HEK293 (cell line): Measurements from ENCODE around the gene ANKRD52.

Experiments
- CTCF ChIA-PET: fragments of 350-600 bp; formaldehyde crosslinking; extraction: SDS; loops from one replicate; lab custom pipeline; 2021; ENCODE audit warnings: antibody characterized with exemption; lab: Yijun Ruan, JAX
- POLR2A ChIA-PET: fragments of 300-600 bp; formaldehyde crosslinking; extraction: SDS; loops from one replicate; lab custom pipeline; 2020; ENCODE audit warnings: antibody characterized with exemption, inconsistent platforms; lab: Yijun Ruan, JAX
- H3K27ac ChIP-seq: fragments of 200-500 bp; sonication (Bioruptor generic); 2 replicates; pipeline ENCODE4 v1.5.1; 2014; ENCODE audit warnings: low read depth, low read length, control low read depth, inconsistent platforms; ENCODE audit errors: extremely low read depth
- H3K36me3 ChIP-seq, 2 experiments: fragments of 200-500 bp in 1 of 2; sonication (Bioruptor generic) in 1 of 2; 1 replicate in 1 of 2; 2 replicates in 1 of 2; pipeline ENCODE4 v1.5.1; 2014 to 2017; ENCODE audit warnings: inconsistent platforms in 2 of 2, low read length in 2 of 2; ENCODE audit not compliant: control insufficient read depth in 2 of 2, insufficient read depth in 1 of 2
- H3K4me1 ChIP-seq: fragments of 200-500 bp; sonication (Bioruptor generic); 2 replicates; pipeline ENCODE4 v1.5.1; 2014; ENCODE audit warnings: mild to moderate bottlenecking, low read length, inconsistent platforms; ENCODE audit not compliant: control insufficient read depth, insufficient read depth
- H3K4me3 ChIP-seq: 2 replicates; pipeline ENCODE4 v1.5.1; 2011; ENCODE audit warnings: low read depth, mild to moderate bottlenecking, control low read depth, low read length, moderate library complexity
- H3K9me3 ChIP-seq: fragments of 200-500 bp; sonication (Bioruptor generic); 2 replicates; pipeline ENCODE4 v1.5.1; 2014; ENCODE audit warnings: low read depth, low read length, inconsistent platforms; ENCODE audit not compliant: control insufficient read depth, insufficient read depth
- BCL11B ChIP-seq: fragments of 450-650 bp; formaldehyde crosslinking; IDR thresholded peaks from 2 replicates; pipeline ENCODE4 v1.5.1; 2016; ENCODE audit warnings: low read depth, missing biosample characterization, missing genetic modification characterization
- GLIS1 ChIP-seq: fragments of 450-650 bp; formaldehyde crosslinking; IDR thresholded peaks from 2 replicates; pipeline ENCODE4 v1.5.1; 2016; ENCODE audit warnings: missing biosample characterization, missing genetic modification characterization
- INSM2 ChIP-seq: fragments of 450-650 bp; formaldehyde crosslinking; IDR thresholded peaks from 2 replicates; pipeline ENCODE4 v1.5.1; 2016; ENCODE audit warnings: missing biosample characterization, missing genetic modification characterization
- KLF1 ChIP-seq: fragments of 450-650 bp; formaldehyde crosslinking; IDR thresholded peaks from 2 replicates; pipeline ENCODE4 v1.5.1; 2016; ENCODE audit warnings: missing biosample characterization, missing genetic modification characterization
- KLF16 ChIP-seq: fragments of 450-650 bp; formaldehyde crosslinking; IDR thresholded peaks from 2 replicates; pipeline ENCODE4 v1.5.1; 2017; ENCODE audit warnings: missing biosample characterization, missing genetic modification characterization
- SP2 ChIP-seq: fragments of 450-650 bp; formaldehyde crosslinking; IDR thresholded peaks from 2 replicates; pipeline ENCODE4 v1.5.1; 2016; ENCODE audit warnings: missing biosample characterization, missing genetic modification characterization
- ZBTB20 ChIP-seq: fragments of 450-650 bp; formaldehyde crosslinking; IDR thresholded peaks from 2 replicates; pipeline ENCODE4 v1.5.1; 2016; ENCODE audit warnings: missing biosample characterization, missing genetic modification characterization
- ZBTB21 ChIP-seq: fragments of 450-650 bp; formaldehyde crosslinking; IDR thresholded peaks from 2 replicates; pipeline ENCODE4 v1.5.1; 2017; ENCODE audit warnings: missing biosample characterization, missing genetic modification characterization
- ZIC2 ChIP-seq: fragments of 450-650 bp; formaldehyde crosslinking; IDR thresholded peaks from 2 replicates; pipeline ENCODE4 v1.5.1; 2016; ENCODE audit warnings: missing biosample characterization, missing genetic modification characterization
- ZNF114 ChIP-seq: fragments of 450-650 bp; formaldehyde crosslinking; IDR thresholded peaks from 2 replicates; pipeline ENCODE4 v1.5.0; 2017; ENCODE audit warnings: missing biosample characterization, missing genetic modification characterization
- ZNF132 ChIP-seq: fragments of 450-650 bp; formaldehyde crosslinking; IDR thresholded peaks from 2 replicates; pipeline ENCODE4 v1.5.1; 2017; ENCODE audit warnings: missing biosample characterization, missing genetic modification characterization, borderline replicate concordance
- ZNF146 ChIP-seq: fragments of 450-650 bp; formaldehyde crosslinking; IDR thresholded peaks from 2 replicates; pipeline ENCODE4 v1.5.1; 2016; ENCODE audit warnings: missing biosample characterization, missing genetic modification characterization
- ZNF2 ChIP-seq: fragments of 450-650 bp; formaldehyde crosslinking; IDR thresholded peaks from 2 replicates; pipeline ENCODE4 v1.5.1; 2016; ENCODE audit warnings: missing biosample characterization, missing genetic modification characterization
- ZNF23 ChIP-seq: fragments of 450-650 bp; formaldehyde crosslinking; IDR thresholded peaks from 2 replicates; pipeline ENCODE4 v1.5.1; 2016; ENCODE audit warnings: missing biosample characterization, missing genetic modification characterization, borderline replicate concordance
- ZNF24 ChIP-seq: fragments of 450-650 bp; formaldehyde crosslinking; IDR thresholded peaks from 2 replicates; pipeline ENCODE4 v1.5.1; 2016; ENCODE audit warnings: missing biosample characterization, missing genetic modification characterization
- ZNF488 ChIP-seq: fragments of 450-650 bp; formaldehyde crosslinking; IDR thresholded peaks from 2 replicates; pipeline ENCODE4 v1.5.1; 2016; ENCODE audit warnings: missing biosample characterization, missing genetic modification characterization
- ZNF501 ChIP-seq: fragments of 450-650 bp; formaldehyde crosslinking; IDR thresholded peaks from 2 replicates; pipeline ENCODE4 v1.5.1; 2016; ENCODE audit warnings: missing biosample characterization, missing genetic modification characterization
- ZNF596 ChIP-seq: fragments of 450-650 bp; IDR thresholded peaks from 2 replicates; pipeline ENCODE4 v1.5.0; 2018; ENCODE audit warnings: missing biosample characterization, mild to moderate bottlenecking, missing genetic modification characterization, moderate library complexity
- TF ChIP-seq, protein P1 (sequence below): fragments of 450-650 bp; formaldehyde crosslinking; IDR thresholded peaks from 2 replicates; pipeline ENCODE4 v1.5.1; 2016; ENCODE audit warnings: missing biosample characterization, missing genetic modification characterization, borderline replicate concordance
- TF ChIP-seq, protein P2 (sequence below): fragments of 450-650 bp; formaldehyde crosslinking; IDR thresholded peaks from 2 replicates; pipeline ENCODE4 v1.5.1; 2016; ENCODE audit warnings: missing biosample characterization, missing genetic modification characterization
- TF ChIP-seq, protein P3 (sequence below): fragments of 450-650 bp; formaldehyde crosslinking; IDR thresholded peaks from 2 replicates; pipeline ENCODE4 v1.5.0; 2017; ENCODE audit warnings: missing biosample characterization, missing genetic modification characterization, borderline replicate concordance

Gene ANKRD52

GRCh38 chr12:56298828-56299227 is 40.6 kb upstream of the ANKRD52 start:
- POLR2A ChIA-PET = interaction anchor here (1.0 to 2.8 kb wide), 6 partner anchors 13 to 181 kb away, joined by 3 to 13 read pairs (median 6); partner anchors contain the start of genes RNF41, STAT2 and ZC3H10
- no peaks in the 10 kb centered on the region for H3K9me3 ChIP-seq
- TF ChIP-seq BCL11B (tag by site-specific recombination) (no peak), ZIC2 (0 out of 2 replicates have a peak, but pooled peaks have one; percentile 11)
- H3K4me1 ChIP-seq = peaks cover 4% of the 10 kb centered on the region; the same call in 1 of the 2 replicates
- H3K4me3 ChIP-seq = peak overlapping the region; percentile 92
- CTCF ChIA-PET = interaction anchor here (0.9 to 2.6 kb wide), 5 partner anchors 10 to 197 kb away, joined by 3 to 6 read pairs (median 4); partner anchors contain the start of gene ANKRD52
- H3K36me3 ChIP-seq = peaks cover 21 to 46% of the 10 kb centered on the region in 2 experiments; a peak in 2 of 3 replicates
- H3K27ac ChIP-seq = peak overlapping the region; percentile 89; the same call in 1 of the 2 replicates

DNA sequence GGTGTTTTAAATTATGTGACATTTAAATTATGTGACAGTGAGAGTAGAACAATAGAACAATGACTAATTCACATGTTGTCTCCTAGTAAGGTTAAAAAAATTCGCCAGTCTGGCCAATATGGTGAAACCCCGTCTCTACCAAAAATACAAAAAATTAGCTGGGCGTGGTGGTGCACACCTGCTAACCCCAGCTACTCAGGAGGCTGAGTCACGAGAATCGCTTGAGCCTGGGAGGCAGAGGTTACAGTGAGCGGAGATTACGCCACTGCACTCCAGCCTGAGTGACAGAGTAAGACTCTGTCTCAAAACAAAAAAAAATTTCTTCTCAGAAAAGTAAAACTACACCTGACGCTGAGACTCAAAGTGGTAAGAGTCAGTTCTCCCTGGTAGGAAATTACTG is 39.2 kb upstream of the ANKRD52 start:
- no peak overlapping the region for H3K4me3 ChIP-seq
- POLR2A ChIA-PET = interaction anchor here (0.6 to 0.9 kb wide), 2 partner anchors 10 to 63 kb away, joined by 3 to 7 read pairs; partner anchors contain the start of gene STAT2
- TF ChIP-seq INSM2 = no peak
- TF ChIP-seq ZNF596 (tag by site-specific recombination) = no peak
- TF ChIP-seq ZNF488 (tag by site-specific recombination) = no peak
- no peak for TF ChIP-seq ZNF501
- TF ChIP-seq GLIS1 (tag by site-specific recombination) = no peak
- no peak for TF ChIP-seq KLF16 (tag by site-specific recombination)
- TF ChIP-seq, protein P1, sequence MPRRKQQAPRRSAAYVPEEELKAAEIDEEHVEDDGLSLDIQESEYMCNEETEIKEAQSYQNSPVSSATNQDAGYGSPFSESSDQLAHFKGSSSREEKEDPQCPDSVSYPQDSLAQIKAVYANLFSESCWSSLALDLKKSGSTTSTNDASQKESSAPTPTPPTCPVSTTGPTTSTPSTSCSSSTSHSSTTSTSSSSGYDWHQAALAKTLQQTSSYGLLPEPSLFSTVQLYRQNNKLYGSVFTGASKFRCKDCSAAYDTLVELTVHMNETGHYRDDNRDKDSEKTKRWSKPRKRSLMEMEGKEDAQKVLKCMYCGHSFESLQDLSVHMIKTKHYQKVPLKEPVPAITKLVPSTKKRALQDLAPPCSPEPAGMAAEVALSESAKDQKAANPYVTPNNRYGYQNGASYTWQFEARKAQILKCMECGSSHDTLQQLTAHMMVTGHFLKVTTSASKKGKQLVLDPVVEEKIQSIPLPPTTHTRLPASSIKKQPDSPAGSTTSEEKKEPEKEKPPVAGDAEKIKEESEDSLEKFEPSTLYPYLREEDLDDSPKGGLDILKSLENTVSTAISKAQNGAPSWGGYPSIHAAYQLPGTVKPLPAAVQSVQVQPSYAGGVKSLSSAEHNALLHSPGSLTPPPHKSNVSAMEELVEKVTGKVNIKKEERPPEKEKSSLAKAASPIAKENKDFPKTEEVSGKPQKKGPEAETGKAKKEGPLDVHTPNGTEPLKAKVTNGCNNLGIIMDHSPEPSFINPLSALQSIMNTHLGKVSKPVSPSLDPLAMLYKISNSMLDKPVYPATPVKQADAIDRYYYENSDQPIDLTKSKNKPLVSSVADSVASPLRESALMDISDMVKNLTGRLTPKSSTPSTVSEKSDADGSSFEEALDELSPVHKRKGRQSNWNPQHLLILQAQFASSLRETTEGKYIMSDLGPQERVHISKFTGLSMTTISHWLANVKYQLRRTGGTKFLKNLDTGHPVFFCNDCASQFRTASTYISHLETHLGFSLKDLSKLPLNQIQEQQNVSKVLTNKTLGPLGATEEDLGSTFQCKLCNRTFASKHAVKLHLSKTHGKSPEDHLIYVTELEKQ (tag by site-specific recombination) = no peak
- TF ChIP-seq ZNF23 (tag by site-specific recombination) = no peak
- no peak for TF ChIP-seq ZNF114 (tag by site-specific recombination)
- TF ChIP-seq, protein P2, sequence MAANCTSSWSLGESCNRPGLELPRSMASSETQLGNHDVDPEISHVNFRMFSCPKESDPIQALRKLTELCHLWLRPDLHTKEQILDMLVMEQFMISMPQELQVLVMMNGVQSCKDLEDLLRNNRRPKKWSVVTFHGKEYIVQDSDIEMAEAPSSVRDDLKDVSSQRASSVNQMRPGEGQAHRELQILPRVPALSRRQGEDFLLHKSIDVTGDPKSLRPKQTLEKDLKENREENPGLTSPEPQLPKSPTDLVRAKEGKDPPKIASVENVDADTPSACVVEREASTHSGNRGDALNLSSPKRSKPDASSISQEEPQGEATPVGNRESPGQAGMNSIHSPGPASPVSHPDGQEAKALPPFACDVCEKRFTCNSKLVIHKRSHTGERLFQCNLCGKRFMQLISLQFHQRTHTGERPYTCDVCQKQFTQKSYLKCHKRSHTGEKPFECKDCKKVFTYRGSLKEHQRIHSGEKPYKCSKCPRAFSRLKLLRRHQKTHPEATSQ (tag by site-specific recombination) = no peak
- no peak for TF ChIP-seq ZNF24
- no peak for TF ChIP-seq KLF1 (tag by site-specific recombination)
- TF ChIP-seq, protein P3, sequence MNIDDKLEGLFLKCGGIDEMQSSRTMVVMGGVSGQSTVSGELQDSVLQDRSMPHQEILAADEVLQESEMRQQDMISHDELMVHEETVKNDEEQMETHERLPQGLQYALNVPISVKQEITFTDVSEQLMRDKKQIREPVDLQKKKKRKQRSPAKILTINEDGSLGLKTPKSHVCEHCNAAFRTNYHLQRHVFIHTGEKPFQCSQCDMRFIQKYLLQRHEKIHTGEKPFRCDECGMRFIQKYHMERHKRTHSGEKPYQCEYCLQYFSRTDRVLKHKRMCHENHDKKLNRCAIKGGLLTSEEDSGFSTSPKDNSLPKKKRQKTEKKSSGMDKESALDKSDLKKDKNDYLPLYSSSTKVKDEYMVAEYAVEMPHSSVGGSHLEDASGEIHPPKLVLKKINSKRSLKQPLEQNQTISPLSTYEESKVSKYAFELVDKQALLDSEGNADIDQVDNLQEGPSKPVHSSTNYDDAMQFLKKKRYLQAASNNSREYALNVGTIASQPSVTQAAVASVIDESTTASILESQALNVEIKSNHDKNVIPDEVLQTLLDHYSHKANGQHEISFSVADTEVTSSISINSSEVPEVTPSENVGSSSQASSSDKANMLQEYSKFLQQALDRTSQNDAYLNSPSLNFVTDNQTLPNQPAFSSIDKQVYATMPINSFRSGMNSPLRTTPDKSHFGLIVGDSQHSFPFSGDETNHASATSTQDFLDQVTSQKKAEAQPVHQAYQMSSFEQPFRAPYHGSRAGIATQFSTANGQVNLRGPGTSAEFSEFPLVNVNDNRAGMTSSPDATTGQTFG (tag by site-specific recombination) = no peak
- no peak for TF ChIP-seq ZNF132 (tag by site-specific recombination)
- no peak for TF ChIP-seq ZBTB20
- no peak for TF ChIP-seq SP2
- no peak for TF ChIP-seq ZBTB21 (tag by site-specific recombination)
- TF ChIP-seq ZNF2 (tag by site-specific recombination) = no peak
- TF ChIP-seq ZNF146 (tag by site-specific recombination) = no peak
- TF ChIP-seq, all 188 proteins: peak for 0
- no peaks in the 10 kb centered on the region for H3K9me3 ChIP-seq
- H3K36me3 ChIP-seq = peaks cover 17 to 52% of the 10 kb centered on the region in 2 experiments; a peak in 2 of 3 replicates
- CTCF ChIA-PET = interaction anchor here (0.6 to 2.6 kb wide), 6 partner anchors 9 to 339 kb away, joined by 3 to 5 read pairs (median 3); no protein-coding TSS in a partner anchor
- no peak overlapping the region for H3K27ac ChIP-seq
- H3K4me1 ChIP-seq = peaks cover 4% of the 10 kb centered on the region; the same call in 1 of the 2 replicates
